HFF-Myc (cell line): ENCODE results near the gene AKR1B15.

ENCODE experiments used
- DNase-seq: peaks from one replicate; pipeline ENCODE4 v3.0.0-alpha.2; 2011; ENCODE audit warnings: low read depth; ENCODE audit errors: extremely low read depth
- H3K4me3 ChIP-seq: replicated peaks from 2 replicates; pipeline ENCODE4 v1.5.1; 2011; ENCODE audit warnings: low read depth, mild to moderate bottlenecking, control low read depth, low read length
- TF ChIP-seq, protein P1 (sequence below): IDR thresholded peaks from 2 replicates; pipeline ENCODE4 v1.5.1; 2012; ENCODE audit warnings: mild to moderate bottlenecking, low read depth, low read length, control low read depth; ENCODE audit errors: missing control alignments

Gene AKR1B15

DNA sequence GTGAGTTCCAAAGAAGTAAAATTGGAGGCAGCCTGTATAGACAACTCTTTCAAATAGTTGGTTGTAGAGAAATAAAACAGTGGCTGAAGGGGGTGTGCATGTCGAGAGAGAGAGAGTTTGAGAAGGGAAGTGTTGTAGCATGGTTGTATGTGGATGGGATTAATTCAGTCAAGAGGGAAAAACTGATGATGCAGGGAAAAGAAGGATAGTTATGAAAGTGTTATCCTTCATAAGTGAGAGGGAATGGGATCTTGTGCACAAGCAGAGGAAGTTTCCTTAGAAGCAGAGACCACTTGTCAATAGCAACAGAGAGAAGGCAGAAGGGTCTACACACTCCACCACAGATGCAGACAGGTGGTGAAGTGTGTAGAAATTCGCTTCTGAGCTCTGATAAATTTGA lies 67.7 kb downstream of the AKR1B15 start:
- TF ChIP-seq, protein P1, sequence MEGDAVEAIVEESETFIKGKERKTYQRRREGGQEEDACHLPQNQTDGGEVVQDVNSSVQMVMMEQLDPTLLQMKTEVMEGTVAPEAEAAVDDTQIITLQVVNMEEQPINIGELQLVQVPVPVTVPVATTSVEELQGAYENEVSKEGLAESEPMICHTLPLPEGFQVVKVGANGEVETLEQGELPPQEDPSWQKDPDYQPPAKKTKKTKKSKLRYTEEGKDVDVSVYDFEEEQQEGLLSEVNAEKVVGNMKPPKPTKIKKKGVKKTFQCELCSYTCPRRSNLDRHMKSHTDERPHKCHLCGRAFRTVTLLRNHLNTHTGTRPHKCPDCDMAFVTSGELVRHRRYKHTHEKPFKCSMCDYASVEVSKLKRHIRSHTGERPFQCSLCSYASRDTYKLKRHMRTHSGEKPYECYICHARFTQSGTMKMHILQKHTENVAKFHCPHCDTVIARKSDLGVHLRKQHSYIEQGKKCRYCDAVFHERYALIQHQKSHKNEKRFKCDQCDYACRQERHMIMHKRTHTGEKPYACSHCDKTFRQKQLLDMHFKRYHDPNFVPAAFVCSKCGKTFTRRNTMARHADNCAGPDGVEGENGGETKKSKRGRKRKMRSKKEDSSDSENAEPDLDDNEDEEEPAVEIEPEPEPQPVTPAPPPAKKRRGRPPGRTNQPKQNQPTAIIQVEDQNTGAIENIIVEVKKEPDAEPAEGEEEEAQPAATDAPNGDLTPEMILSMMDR, result no peak
- no peak overlapping the region for H3K4me3 ChIP-seq
- no peak for DNase-seq

DNA sequence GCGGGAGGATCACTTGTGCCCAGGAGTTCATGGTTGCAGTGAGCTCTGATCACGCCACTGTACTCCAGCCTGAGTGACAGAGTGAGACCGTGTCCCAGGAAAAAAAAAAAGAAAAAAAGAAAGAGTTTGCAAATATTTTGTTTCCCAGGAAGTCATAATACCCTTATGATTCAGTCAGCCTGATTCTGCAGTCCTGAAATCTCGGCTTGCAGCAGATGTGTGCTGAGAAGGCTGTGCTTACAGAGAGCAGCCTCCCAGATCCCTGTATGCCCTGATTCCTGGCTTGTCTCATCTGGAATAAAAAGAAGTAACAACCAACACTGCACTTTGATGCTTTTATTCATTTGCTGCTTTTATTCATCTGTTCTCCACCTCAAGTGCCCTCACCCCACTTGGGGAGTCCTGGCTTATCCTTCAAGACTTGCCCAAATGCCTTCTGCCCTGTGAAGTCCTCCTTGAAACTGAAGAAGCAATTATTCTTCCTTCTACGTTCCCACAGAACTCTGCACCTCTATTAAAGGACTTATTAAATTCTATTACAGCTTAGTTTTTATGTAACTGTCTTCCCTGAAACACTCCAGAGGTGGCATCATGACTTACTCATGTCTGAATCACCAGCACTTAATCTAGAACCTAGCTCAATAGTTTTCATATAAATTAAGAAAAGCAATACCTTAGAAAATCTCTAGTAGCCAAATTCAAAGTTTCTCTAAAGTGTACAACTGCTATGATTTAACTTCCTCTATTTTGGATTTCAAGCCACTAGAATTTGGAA lies 70.0 kb downstream of the AKR1B15 start:
- TF ChIP-seq, protein P1, result no peak
- no peak overlapping the region for H3K4me3 ChIP-seq
- no peak for DNase-seq

DNA sequence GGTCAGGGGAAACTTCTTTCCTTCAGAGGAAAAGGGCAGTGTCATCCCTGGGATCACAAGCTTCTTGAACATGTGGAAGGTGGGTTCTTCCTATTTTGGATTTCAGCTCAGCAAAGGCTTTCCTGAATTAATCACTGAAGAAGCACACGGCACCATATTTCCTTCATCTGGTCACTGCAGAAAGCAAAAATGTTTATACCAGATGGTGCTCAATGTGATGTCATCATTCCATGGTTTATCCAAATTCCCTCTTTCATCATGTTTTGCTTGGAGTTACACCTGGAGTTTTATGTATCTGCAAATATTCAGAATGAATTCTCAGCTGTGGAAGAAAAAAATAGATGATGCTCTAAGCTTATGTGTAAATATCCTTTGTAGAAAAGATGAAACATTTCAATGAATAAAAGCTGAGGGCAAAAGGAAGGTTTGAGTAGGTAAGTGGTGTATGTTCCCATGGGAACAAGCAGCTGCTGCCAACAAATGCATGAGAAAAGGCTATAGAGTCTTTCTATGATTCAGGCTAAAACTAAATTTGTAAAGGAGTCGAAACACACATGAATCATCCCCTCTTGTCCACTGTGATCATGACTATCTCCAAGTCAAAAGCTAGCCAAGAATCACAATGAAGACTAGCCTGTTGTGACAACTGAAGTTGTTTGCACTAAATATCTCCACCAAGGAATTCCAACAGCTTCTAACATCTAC lies 70.9 kb downstream of the AKR1B15 start:
- no peak overlapping the region for H3K4me3 ChIP-seq
- peak; percentile 69 for DNase-seq
- TF ChIP-seq, protein P1, result no peak

GRCh38 chr7:134622303-134622995 lies 73.5 kb downstream of the AKR1B15 start:
- no peak for DNase-seq
- TF ChIP-seq, protein P1, result no peak
- no peak overlapping the region for H3K4me3 ChIP-seq

GRCh38 chr7:134623193-134623592 lies 74.3 kb downstream of the AKR1B15 start:
- no peak overlapping the region for H3K4me3 ChIP-seq
- TF ChIP-seq, protein P1, result no peak
- no peak for DNase-seq

GRCh38 chr7:134625550-134625949 lies 76.6 kb downstream of the AKR1B15 start:
- TF ChIP-seq, protein P1, result no peak
- H3K4me3 ChIP-seq, result no peak overlapping the region
- no peak for DNase-seq
